ENCODE data around the gene ABLIM1.

ABLIM1 gene

DNA sequence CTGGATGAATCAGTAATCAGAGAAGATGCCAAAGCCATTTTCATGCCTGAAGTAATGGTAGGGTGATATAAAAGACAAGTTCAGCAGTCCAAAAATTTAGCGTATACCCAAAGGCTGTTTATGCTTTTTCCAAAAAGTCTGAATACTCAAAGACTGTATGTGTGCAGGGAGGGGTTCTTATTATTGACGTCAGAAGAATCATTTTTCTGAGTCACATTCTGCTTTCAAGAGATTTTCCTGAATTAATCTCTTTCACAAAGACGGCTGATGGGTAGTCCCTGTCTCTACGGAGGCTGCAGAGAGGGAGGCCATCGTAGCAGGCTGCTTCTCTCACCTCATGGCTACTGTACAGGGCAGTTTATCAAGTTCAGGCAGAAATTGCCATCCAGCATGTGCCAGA, 30.7 kb upstream of the ABLIM1 start:
- TF ChIP-seq FOXP2 (optimal IDR thresholded peaks at IDR 0.05; ENCODE audit: borderline replicate concordance, extremely low read depth, extremely low read length, insufficient read depth) (no peak), TAF1 (IDR thresholded peaks at IDR 0.05; ENCODE audit: borderline replicate concordance, insufficient read depth, low read length) (no peak), POLR2AphosphoS5 (IDR thresholded peaks at IDR 0.05; ENCODE audit: low read depth, low read length) (no peak), SIN3A (IDR thresholded peaks at IDR 0.05; ENCODE audit: borderline replicate concordance, insufficient read depth, low read length) (no peak), REST (IDR thresholded peaks at IDR 0.05; ENCODE audit: insufficient read depth in 1 of 2, low read depth in 2 of 2, low read length in 2 of 2) (no peak)

GRCh38 chr10:114687459-114687858, 29.4 kb upstream of the ABLIM1 start:
- TF ChIP-seq TAF1 (IDR thresholded peaks at IDR 0.05; ENCODE audit: borderline replicate concordance, insufficient read depth, low read length): no peak
- TF ChIP-seq FOXP2 (optimal IDR thresholded peaks at IDR 0.05; ENCODE audit: borderline replicate concordance, extremely low read depth, extremely low read length, insufficient read depth): no peak
- TF ChIP-seq POLR2AphosphoS5 (IDR thresholded peaks at IDR 0.05; ENCODE audit: low read depth, low read length): no peak
- TF ChIP-seq REST (IDR thresholded peaks at IDR 0.05; ENCODE audit: insufficient read depth in 1 of 2, low read depth in 2 of 2, low read length in 2 of 2): no peak
- TF ChIP-seq SIN3A (IDR thresholded peaks at IDR 0.05; ENCODE audit: borderline replicate concordance, insufficient read depth, low read length): no peak

- TF ChIP-seq POLR2AphosphoS5 (IDR thresholded peaks at IDR 0.05; ENCODE audit: low read depth, low read length): no peak
- TF ChIP-seq SIN3A (IDR thresholded peaks at IDR 0.05; ENCODE audit: borderline replicate concordance, insufficient read depth, low read length): no peak
- no peak for TF ChIP-seq TAF1 (IDR thresholded peaks at IDR 0.05; ENCODE audit: borderline replicate concordance, insufficient read depth, low read length)
- no peak for TF ChIP-seq FOXP2 (optimal IDR thresholded peaks at IDR 0.05; ENCODE audit: borderline replicate concordance, extremely low read depth, extremely low read length, insufficient read depth)
- no peak for TF ChIP-seq REST (IDR thresholded peaks at IDR 0.05; ENCODE audit: insufficient read depth in 1 of 2, low read depth in 2 of 2, low read length in 2 of 2)
Measured at GRCh38 chr10:114686013-114686412, 27.9 kb upstream of the ABLIM1 start.

- TF ChIP-seq FOXP2 (optimal IDR thresholded peaks at IDR 0.05; ENCODE audit: borderline replicate concordance, extremely low read depth, extremely low read length, insufficient read depth) (no peak), TAF1 (IDR thresholded peaks at IDR 0.05; ENCODE audit: borderline replicate concordance, insufficient read depth, low read length) (no peak), POLR2AphosphoS5 (IDR thresholded peaks at IDR 0.05; ENCODE audit: low read depth, low read length) (no peak), SIN3A (IDR thresholded peaks at IDR 0.05; ENCODE audit: borderline replicate concordance, insufficient read depth, low read length) (no peak), REST (IDR thresholded peaks at IDR 0.05; ENCODE audit: insufficient read depth in 1 of 2, low read depth in 2 of 2, low read length in 2 of 2) (no peak)
Measured at GRCh38 chr10:114685456-114685855, 27.4 kb upstream of the ABLIM1 start.

DNA sequence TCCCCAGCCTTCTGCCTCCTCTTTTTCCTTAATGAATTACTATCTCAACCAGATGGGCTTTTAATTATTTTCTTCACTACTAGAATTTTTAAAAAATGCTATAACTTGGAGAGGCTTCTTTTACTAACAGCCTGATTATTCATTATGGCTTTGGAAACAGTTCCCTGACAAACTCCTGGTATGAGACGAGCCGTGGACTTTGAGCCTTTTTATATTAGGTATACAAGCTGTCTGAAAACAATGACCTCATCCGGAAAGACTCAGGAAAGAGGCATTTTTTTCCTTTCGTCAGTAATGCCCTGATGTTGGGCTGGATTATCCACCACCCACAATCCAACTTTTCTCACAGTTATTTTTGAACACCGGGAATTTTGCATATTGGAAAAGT, 26.7 kb upstream of the ABLIM1 start:
- no peak for TF ChIP-seq POLR2AphosphoS5 (IDR thresholded peaks at IDR 0.05; ENCODE audit: low read depth, low read length)
- TF ChIP-seq SIN3A (IDR thresholded peaks at IDR 0.05; ENCODE audit: borderline replicate concordance, insufficient read depth, low read length): no peak
- TF ChIP-seq REST (IDR thresholded peaks at IDR 0.05; ENCODE audit: insufficient read depth in 1 of 2, low read depth in 2 of 2, low read length in 2 of 2): no peak
- TF ChIP-seq FOXP2 (optimal IDR thresholded peaks at IDR 0.05; ENCODE audit: borderline replicate concordance, extremely low read depth, extremely low read length, insufficient read depth): no peak
- no peak for TF ChIP-seq TAF1 (IDR thresholded peaks at IDR 0.05; ENCODE audit: borderline replicate concordance, insufficient read depth, low read length)
